ENCODE measurements around the gene ASAP2.

The ASAP2 gene

GRCh38 chr2:9330612-9331270, 124.1 kb downstream of the ASAP2 start:
- DNase-seq: no peak

DNA sequence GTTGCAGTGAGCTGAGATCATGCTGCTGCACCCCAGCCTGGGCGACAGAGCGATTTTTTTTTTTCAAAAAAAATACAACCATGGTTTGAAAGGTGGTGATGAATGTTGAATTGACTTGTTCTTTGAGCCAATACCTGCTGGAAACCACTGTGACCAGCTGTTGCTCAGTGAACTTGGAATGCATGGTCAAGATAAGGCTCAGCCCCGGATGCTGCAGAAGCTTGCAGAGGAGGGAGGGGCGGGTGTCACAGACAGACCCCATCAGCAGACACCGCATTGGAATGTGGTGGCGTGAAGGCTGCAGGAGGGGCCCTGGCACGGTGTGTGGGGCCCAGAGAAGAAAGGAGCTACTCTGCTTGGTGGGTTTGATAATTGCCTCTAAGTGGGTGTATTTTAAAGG, 125.1 kb downstream of the ASAP2 start:
- DNase-seq: no peak

GRCh38 chr2:9332136-9332852, 125.7 kb downstream of the ASAP2 start:
- DNase-seq: no peak

DNA sequence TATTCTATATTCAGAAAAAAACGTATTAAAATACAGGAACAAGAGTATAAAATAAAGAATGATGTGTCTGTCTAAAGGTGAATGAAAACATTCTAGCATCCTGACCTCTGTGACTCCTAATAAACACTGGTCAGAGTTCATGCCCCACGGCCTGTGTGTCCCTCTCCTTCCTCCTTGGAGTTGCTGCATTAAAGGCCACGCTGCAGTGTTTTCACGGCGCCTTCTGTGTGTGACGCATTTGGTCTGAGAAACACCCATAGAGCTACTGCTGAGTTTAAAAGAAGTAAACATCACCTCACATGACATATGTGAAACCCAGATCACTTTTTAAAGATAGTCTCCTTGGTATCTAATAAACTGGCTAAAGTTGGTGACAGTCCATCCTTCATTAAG, 126.2 kb downstream of the ASAP2 start:
- no peak for DNase-seq

DNA sequence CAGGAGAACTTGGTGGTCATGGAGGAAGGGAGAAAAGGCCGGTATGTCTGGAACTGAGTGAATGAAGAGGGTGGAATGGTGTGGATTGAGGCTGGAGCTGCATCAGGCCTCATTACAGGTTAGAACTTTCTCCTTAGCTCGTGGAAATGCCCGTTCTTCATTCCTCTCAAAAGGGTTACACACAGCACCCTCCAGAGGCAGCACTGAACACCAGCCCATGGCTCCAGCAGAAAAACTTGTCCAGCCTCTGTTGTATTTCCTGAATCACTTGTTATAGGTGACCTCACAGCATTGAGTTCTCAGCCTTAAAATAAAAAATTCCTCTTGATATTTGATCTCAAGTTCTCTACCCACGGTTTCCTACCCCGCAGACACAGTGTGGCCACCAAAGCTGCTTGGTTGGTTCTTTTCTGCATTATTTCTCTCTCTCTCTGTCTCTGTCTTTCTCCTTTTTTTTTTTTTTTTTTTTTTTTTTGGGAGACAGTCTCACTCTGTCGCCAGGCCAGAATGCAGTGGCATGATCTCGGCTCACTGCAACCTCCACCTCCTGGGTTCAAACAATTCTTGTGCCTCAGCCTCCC, 127.1 kb downstream of the ASAP2 start:
- DNase-seq: no peak

DNA sequence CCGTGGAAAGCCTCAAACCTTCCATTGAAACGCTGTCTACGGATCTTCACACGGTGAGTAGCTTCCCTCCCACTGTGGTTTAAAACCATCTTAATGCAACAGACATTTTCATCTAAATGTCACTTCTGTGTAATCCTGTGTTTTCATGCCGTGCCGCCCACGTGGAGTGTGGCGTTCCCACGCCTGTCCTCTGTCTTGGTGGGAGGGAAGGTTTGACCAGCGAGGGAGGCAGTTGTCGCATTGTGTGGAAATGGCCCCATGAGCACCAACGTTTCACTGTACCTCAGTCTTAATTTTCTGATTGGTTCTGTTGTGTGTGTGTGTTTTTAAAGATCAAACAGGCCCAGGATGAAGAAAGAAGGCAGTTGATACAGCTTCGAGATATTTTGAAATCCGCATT, 128.1 kb downstream of the ASAP2 start:
- DNase-seq: no peak

- DNase-seq: no peak
Observed at GRCh38 chr2:9335322-9335832, 128.8 kb downstream of the ASAP2 start.

- no peak for DNase-seq
Observed at GRCh38 chr2:9336241-9336575, 129.6 kb downstream of the ASAP2 start.

- DNase-seq: no peak
Observed at GRCh38 chr2:9336576-9337314, 130.1 kb downstream of the ASAP2 start.

GRCh38 chr2:9337901-9338300, 131.3 kb downstream of the ASAP2 start:
- no peak for DNase-seq

GRCh38 chr2:9341337-9341887, 134.8 kb downstream of the ASAP2 start:
- no peak for DNase-seq

DNA sequence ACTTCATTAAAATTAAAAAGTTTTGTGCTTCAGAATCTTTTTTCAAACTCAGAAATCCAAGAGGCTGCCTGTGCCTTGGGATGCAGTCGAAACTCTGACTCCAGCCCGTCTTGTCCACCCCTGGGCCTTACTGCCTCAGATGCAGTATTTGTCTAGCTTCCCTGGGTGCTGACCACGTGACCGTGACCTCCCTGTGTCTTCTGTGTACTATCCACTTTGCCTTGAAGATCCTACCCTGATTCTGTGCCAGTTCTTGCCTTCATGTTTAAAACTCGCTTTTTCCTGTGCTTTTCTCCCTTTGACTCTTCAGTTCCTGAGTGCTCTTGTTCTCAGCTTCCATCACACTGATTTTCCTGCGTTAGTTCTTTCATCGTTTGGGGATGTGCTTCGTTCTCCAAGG, 136.0 kb downstream of the ASAP2 start:
- DNase-seq: no peak

- DNase-seq: no peak
Observed at GRCh38 chr2:9343524-9343923, 136.9 kb downstream of the ASAP2 start.

DNA sequence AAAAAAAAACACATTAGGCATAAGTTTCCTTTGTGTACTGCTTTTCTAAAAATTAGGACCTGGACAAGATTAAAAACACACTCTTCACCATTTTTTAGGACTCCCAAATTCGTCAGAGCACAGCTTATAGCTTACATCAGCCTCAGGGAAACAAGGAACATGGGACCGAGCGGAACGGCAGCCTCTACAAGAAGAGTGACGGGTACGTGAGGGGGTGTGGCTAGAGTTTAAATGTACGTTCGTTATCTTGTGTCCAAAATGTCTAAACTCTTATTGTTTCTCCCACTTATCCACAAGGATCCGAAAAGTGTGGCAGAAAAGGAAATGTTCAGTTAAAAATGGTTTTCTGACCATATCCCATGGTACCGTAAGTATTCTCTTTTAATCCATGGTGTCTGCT, 137.8 kb downstream of the ASAP2 start:
- DNase-seq: no peak

DNA sequence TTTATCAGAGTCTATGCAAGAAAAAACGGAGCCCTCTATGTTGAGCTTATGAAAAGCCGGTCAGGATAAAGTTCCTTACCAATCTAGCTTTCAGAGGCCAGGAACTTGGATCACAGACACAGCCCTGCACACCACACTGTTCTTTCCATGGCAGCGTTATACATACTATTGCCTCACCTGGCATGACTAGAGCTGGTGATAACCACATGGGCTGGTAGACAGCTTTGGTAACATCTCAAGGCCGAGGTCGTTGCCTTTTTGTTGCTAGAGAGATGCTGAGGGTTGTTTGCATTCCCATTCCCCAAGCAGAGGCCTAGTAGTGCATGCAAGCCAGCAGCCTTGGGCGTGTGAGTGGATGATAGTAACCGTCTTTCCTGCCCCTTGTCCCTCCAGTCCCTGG, 138.7 kb downstream of the ASAP2 start:
- no peak for DNase-seq

DNA sequence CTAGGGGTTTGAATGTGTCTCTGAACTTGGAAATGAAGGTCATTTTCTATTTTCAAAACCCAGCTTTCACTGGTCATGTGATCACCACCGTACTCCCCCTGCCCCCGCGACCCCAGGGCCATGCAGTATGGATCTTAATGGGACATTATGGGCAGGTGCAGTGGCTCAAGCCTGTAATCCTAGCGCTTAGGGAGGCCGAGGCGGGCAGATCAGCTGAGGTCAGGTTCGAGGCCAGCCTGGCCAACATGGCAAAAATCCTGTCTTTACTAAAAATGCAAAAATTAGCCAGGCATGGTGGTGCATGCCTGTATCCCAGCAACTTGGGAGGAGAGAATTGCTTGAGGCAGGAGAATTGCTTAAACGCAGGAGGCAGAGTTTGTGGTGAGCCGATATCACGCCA, 139.4 kb downstream of the ASAP2 start:
- no peak for DNase-seq

GRCh38 chr2:9346885-9347284, 140.3 kb downstream of the ASAP2 start:
- no peak for DNase-seq

DNA sequence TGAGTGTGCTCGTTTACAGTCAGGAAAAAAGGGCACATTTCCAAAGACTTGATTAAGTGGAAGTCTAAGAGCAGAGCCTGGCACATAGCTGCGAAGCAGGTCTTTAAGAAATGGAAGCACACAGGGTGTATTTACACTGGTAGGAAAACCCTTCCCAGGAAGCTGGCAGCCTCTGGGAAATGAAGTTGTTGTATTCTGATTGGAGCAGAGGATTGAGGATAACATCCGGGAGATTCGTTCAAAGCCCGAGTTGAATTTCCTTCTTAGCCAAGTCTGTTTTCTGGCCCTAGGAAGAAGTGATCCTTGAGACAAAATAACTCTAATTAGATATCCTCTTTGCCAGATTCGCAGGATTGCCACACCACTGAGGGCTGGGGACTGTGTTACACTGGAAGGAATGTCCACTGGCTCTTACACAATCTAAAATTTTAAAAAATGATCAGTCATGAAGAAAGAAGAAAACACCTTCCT, 140.8 kb downstream of the ASAP2 start:
- no peak for DNase-seq

DNA sequence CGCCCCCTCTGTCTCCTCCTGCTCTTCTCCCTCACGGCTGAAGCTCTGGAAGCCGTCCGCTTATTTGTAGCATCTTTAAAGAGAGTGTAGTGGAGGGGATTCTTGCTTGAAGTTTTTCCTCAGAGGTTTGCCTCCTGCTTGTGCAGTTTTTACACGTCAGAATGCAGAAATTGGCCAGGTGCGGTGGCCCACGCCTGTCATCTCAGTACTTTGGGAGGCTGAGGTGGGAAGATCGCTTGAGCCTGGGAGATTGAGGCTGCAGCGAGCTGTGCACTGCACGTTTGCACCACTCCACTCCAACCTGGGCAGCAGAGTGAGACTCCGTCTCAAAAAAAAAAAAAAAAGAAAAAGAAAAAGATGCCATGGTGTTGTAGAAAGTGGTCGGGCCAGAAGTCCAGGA, 147.7 kb downstream of the ASAP2 start:
- no peak for DNase-seq

GRCh38 chr2:9355270-9355669, 148.7 kb downstream of the ASAP2 start:
- no peak for DNase-seq

DNA sequence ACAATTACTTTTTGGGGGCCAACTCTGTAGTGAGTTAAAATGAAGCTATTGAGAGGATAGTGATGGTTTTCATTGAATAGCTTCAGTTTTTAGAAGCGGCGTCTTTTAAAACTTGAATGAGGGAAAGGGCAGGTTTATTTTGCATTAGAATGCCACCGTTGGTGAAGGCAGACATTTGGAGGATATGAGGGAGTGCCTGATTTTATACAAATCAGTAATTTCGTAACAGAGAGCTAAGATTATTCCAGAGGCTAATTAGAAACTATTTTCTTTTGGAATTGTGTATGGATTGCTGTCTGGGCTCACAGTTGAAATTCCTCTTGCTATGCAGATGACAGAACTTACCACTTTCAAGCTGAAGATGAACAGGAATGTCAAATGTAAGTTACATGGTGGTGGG, 149.1 kb downstream of the ASAP2 start:
- DNase-seq: no peak

DNA sequence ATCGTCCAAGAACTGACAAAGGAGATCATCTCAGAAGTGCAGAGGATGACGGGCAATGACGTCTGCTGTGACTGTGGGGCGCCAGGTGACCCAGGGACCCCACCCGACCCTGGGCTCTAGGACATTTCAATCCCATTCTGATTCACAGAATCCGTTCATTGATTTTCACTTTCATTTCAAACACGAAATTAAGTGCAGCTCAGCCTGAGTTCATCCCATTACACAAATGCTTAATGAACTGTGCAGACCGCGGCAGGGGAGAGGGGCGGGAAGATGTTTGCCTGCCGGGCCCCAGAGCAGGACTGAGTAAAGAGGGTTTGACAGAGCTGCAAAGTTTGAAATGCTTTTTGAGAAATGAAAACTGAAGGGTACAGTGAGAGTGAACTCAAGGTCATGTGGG, 149.6 kb downstream of the ASAP2 start:
- DNase-seq: no peak

GRCh38 chr2:9358846-9359245, 152.2 kb downstream of the ASAP2 start:
- DNase-seq: no peak

All from stimulated activated CD4-positive, alpha-beta T cell treated with anti-CD3 and anti-CD28 coated beads, Interleukin-4, amount 100 ng/mL, for 1 hour (primary cell).